ENCODE measurements around the gene PPFIA1. TPM values are rescaled to one million over a fixed set of nuclear protein-coding genes. Genes with fewer than 3 reads are reported as not detected.

The PPFIA1 gene
- total RNA-seq, 1 experiment from 2014 or later, result 86.8 TPM

GRCh38 chr11:70418130-70418529, 147.6 kb downstream of the PPFIA1 start:
- peaks cover 9% of the 10 kb centered on the region; the same call in 1 of the 2 replicates for H3K79me2 ChIP-seq (ENCODE audit: low read depth)
- peaks cover 61% of the 10 kb centered on the region for H3K36me3 ChIP-seq (ENCODE audit: low read depth)
- H3K27me3 ChIP-seq (ENCODE audit: insufficient read depth, low read depth), result no peaks in the 10 kb centered on the region
- no peaks in the 10 kb centered on the region for H3K9me3 ChIP-seq (ENCODE audit: insufficient read depth, low read depth)
- H3F3A ChIP-seq (ENCODE audit: insufficient read depth, low read depth), result peaks cover 20% of the 10 kb centered on the region; the same call in 1 of the 2 replicates
- H3K4me2 ChIP-seq, result no peak overlapping the region
- intact Hi-C loops (cut with micrococcal nuclease; ENCODE audit: unreplicated experiment), result no loop called here
- H3K27ac ChIP-seq, result no peak overlapping the region
- no TSS peak for BruUV-seq (replicated peaks)
- H3K4me3 ChIP-seq, result no peak overlapping the region
- H2AFZ ChIP-seq, result no peak overlapping the region
- no peaks in the 10 kb centered on the region for H3K9me2 ChIP-seq (ENCODE audit: insufficient read depth)
- no peaks in the 10 kb centered on the region for H3K4me1 ChIP-seq (replicated peaks; ENCODE audit: insufficient read depth)
- DNase-seq, result no peak
- ChIA-PET POLR2A (ENCODE audit: unreplicated experiment) (no interaction called here), CTCF (interaction anchor here (0.6 kb wide), 1 partner anchor 30 kb away, joined by 3 read pairs; no protein-coding TSS in a partner anchor)
- TF ChIP-seq EZH2 (IDR thresholded peaks at IDR 0.05; ENCODE audit: low read depth) (no peak), CTCF (conservative IDR thresholded peaks at IDR 0.05) (no peak)
- peaks cover 85% of the 10 kb centered on the region for H4K20me1 ChIP-seq (ENCODE audit: insufficient read depth)

- POLR2A ChIA-PET (ENCODE audit: unreplicated experiment), result interaction anchor here (0.6 to 0.7 kb wide), 2 partner anchors 18 to 46 kb away, joined by 6 read pairs; no protein-coding TSS in a partner anchor
- CTCF ChIA-PET, result no interaction called here
- Histone ChIP-seq H2AFZ (no peak overlapping the region), H3K27me3 (ENCODE audit: insufficient read depth, low read depth) (no peaks in the 10 kb centered on the region), H3K9me2 (ENCODE audit: insufficient read depth) (no peaks in the 10 kb centered on the region), H3F3A (ENCODE audit: insufficient read depth, low read depth) (peaks cover 20% of the 10 kb centered on the region; the same call in 1 of the 2 replicates), H3K4me3 (no peak overlapping the region), H4K20me1 (ENCODE audit: insufficient read depth) (peaks cover 83% of the 10 kb centered on the region), H3K79me2 (ENCODE audit: low read depth) (peaks cover 9% of the 10 kb centered on the region; the same call in 1 of the 2 replicates), H3K4me2 (no peak overlapping the region), H3K9me3 (ENCODE audit: insufficient read depth, low read depth) (no peaks in the 10 kb centered on the region), H3K27ac (no peak overlapping the region), H3K36me3 (ENCODE audit: low read depth) (peaks cover 67% of the 10 kb centered on the region), H3K4me1 (replicated peaks; ENCODE audit: insufficient read depth) (no peaks in the 10 kb centered on the region)
- no peak for DNase-seq
- BruUV-seq (replicated peaks), result TSS peak; percentile 12
- intact Hi-C loops (cut with micrococcal nuclease; ENCODE audit: unreplicated experiment), result no loop called here
- no peak for TF ChIP-seq CTCF (conservative IDR thresholded peaks at IDR 0.05)
- no peak for TF ChIP-seq EZH2 (IDR thresholded peaks at IDR 0.05; ENCODE audit: low read depth)
Measured at GRCh38 chr11:70419307-70420007, 149.0 kb downstream of the PPFIA1 start.

GRCh38 chr11:70420008-70420464, 149.5 kb downstream of the PPFIA1 start:
- no peak overlapping the region for H3K27ac ChIP-seq
- peaks cover 9% of the 10 kb centered on the region; the same call in 1 of the 2 replicates for H3K79me2 ChIP-seq (ENCODE audit: low read depth)
- ChIA-PET POLR2A (ENCODE audit: unreplicated experiment) (no interaction called here), CTCF (no interaction called here)
- peaks cover 67% of the 10 kb centered on the region for H3K36me3 ChIP-seq (ENCODE audit: low read depth)
- H3K9me2 ChIP-seq (ENCODE audit: insufficient read depth), result no peaks in the 10 kb centered on the region
- H3K27me3 ChIP-seq (ENCODE audit: insufficient read depth, low read depth), result no peaks in the 10 kb centered on the region
- no peak overlapping the region for H3K4me2 ChIP-seq
- TF ChIP-seq EZH2 (IDR thresholded peaks at IDR 0.05; ENCODE audit: low read depth) (no peak), CTCF (conservative IDR thresholded peaks at IDR 0.05) (no peak)
- intact Hi-C loops (cut with micrococcal nuclease; ENCODE audit: unreplicated experiment), result no loop called here
- H3K4me1 ChIP-seq (replicated peaks; ENCODE audit: insufficient read depth), result no peaks in the 10 kb centered on the region
- no TSS peak for BruUV-seq (replicated peaks)
- no peak overlapping the region for H3K4me3 ChIP-seq
- no peak overlapping the region for H2AFZ ChIP-seq
- no peaks in the 10 kb centered on the region for H3K9me3 ChIP-seq (ENCODE audit: insufficient read depth, low read depth)
- peaks cover 20% of the 10 kb centered on the region; the same call in 1 of the 2 replicates for H3F3A ChIP-seq (ENCODE audit: insufficient read depth, low read depth)
- peaks cover 83% of the 10 kb centered on the region for H4K20me1 ChIP-seq (ENCODE audit: insufficient read depth)
- DNase-seq, result no peak
